ENCODE results near the gene SLC6A2. TPM values are rescaled to one million over a fixed set of nuclear protein-coding genes. Genes with fewer than 3 reads are reported as not detected.
A peak's percentile ranks its signal among the peaks of the same experiment; 100 is the strongest.

The SLC6A2 gene
- total RNA-seq, 3 donors from 2014 or later, result 0.09 to 0.19 TPM; not detected in 1

GRCh38 chr16:55641430-55642056 is 14.2 kb upstream of the SLC6A2 start:
- intact Hi-C loops (cut with DNase I, micrococcal nuclease), result no loop called here
- Histone ChIP-seq H3K36me3 (ENCODE audit: low read depth) (no peaks in the 10 kb centered on the region), H3K4me1 (ENCODE audit: low read depth) (no peaks in the 10 kb centered on the region), H3K4me3 (no peak overlapping the region), H3K9me3 (no peaks in the 10 kb centered on the region)
- no peak for TF ChIP-seq CTCF (IDR thresholded peaks at IDR 0.05)
- no peak for ATAC-seq
- no peak for DNase-seq

GRCh38 chr16:55642611-55643010 is 13.2 kb upstream of the SLC6A2 start:
- no peak overlapping the region for H3K4me3 ChIP-seq
- H3K4me1 ChIP-seq (ENCODE audit: low read depth), result no peaks in the 10 kb centered on the region
- intact Hi-C loops (cut with DNase I, micrococcal nuclease), result no loop called here
- no peak for TF ChIP-seq CTCF (IDR thresholded peaks at IDR 0.05)
- ATAC-seq (no peak), DNase-seq (no peak)
- H3K36me3 ChIP-seq (ENCODE audit: low read depth), result no peaks in the 10 kb centered on the region
- no peaks in the 10 kb centered on the region for H3K9me3 ChIP-seq

GRCh38 chr16:55643161-55643970 is 12.4 kb upstream of the SLC6A2 start:
- Histone ChIP-seq H3K36me3 (ENCODE audit: low read depth) (no peaks in the 10 kb centered on the region), H3K4me3 (no peak overlapping the region), H3K4me1 (ENCODE audit: low read depth) (no peaks in the 10 kb centered on the region), H3K9me3 (no peaks in the 10 kb centered on the region)
- DNase-seq (peak in 2 of 3 donors; percentile 38 to 45), ATAC-seq (peak; percentile 44)
- intact Hi-C loops (cut with DNase I, micrococcal nuclease), result no loop called here
- TF ChIP-seq CTCF (IDR thresholded peaks at IDR 0.05), result no peak

- Histone ChIP-seq H3K4me3 (no peak overlapping the region), H3K9me3 (no peaks in the 10 kb centered on the region), H3K4me1 (ENCODE audit: low read depth) (no peaks in the 10 kb centered on the region), H3K36me3 (ENCODE audit: low read depth) (no peaks in the 10 kb centered on the region)
- intact Hi-C loops (cut with DNase I, micrococcal nuclease), result no loop called here
- no peak for ATAC-seq
- DNase-seq, result no peak
- no peak for TF ChIP-seq CTCF (IDR thresholded peaks at IDR 0.05)
Measured at GRCh38 chr16:55645986-55646385, 9.8 kb upstream of the SLC6A2 start.

GRCh38 chr16:55647343-55647742 is 8.4 kb upstream of the SLC6A2 start:
- H3K4me1 ChIP-seq (ENCODE audit: low read depth), result no peaks in the 10 kb centered on the region
- no peak for TF ChIP-seq CTCF (IDR thresholded peaks at IDR 0.05)
- ATAC-seq (no peak), DNase-seq (no peak)
- H3K9me3 ChIP-seq, result no peaks in the 10 kb centered on the region
- intact Hi-C loops (cut with DNase I, micrococcal nuclease), result no loop called here
- H3K36me3 ChIP-seq (ENCODE audit: low read depth), result no peaks in the 10 kb centered on the region
- no peak overlapping the region for H3K4me3 ChIP-seq
